CD4-positive, alpha-beta T cell (primary cell): ENCODE data around the gene LAPTM5. TPM values are rescaled to one million over a fixed set of nuclear protein-coding genes. Genes with fewer than 3 reads are reported as not detected.

Experiments used
- ATAC-seq: fragments of 200-7000 bp; cut with Tn5 transposase; one replicate; pipeline ENCODE4 v1.10.0; 2022; ENCODE audit warnings: mild to moderate bottlenecking; ENCODE audit not compliant: poor library complexity
- CTCF ChIA-PET: fragments of 350-600 bp; sonication (Branson Sonifier 250); formaldehyde crosslinking; loops from one replicate; lab custom pipeline; 2021; ENCODE audit warnings: antibody characterized with exemption, inconsistent platforms; lab: Charles Lee
- POLR2A ChIA-PET: fragments of 350-600 bp; sonication (Branson Sonifier 250); formaldehyde crosslinking; loops from one replicate; lab custom pipeline; 2021; ENCODE audit warnings: antibody characterized with exemption, inconsistent platforms; lab: Charles Lee
- DNase-seq, 14 experiments: peaks; one replicate each; pipeline ENCODE4 v3.0.0-alpha.2; 2013 to 2020; ENCODE audit warnings: mixed read lengths in 2 of 14
- H3K27ac ChIP-seq, 2 donors: one replicate each; pipeline versions ENCODE4 v1.5.1 to v1.7.0; 2013; ENCODE audit warnings: low read length in 2 of 2, low read depth in 1 of 2, mild to moderate bottlenecking in 1 of 2
- H3K27me3 ChIP-seq, 2 experiments: 1 replicate in 1 of 2; 2 replicates in 1 of 2; pipeline versions ENCODE4 v1.6.1 to v1.7.0; 2013; ENCODE audit warnings: low read length in 2 of 2, control low read depth in 1 of 2, mild to moderate bottlenecking in 1 of 2, moderate library complexity in 1 of 2; ENCODE audit not compliant: insufficient read depth in 2 of 2, control insufficient read depth in 1 of 2
- H3K36me3 ChIP-seq: one replicate; pipeline ENCODE4 v1.6.1; 2013; ENCODE audit warnings: low read length, control low read depth; ENCODE audit not compliant: insufficient read depth
- H3K4me1 ChIP-seq: one replicate; pipeline ENCODE4 v1.6.1; 2013; ENCODE audit warnings: low read length, control low read depth; ENCODE audit not compliant: insufficient read depth
- H3K4me3 ChIP-seq: one replicate; pipeline ENCODE4 v1.5.1; 2013; ENCODE audit warnings: mild to moderate bottlenecking, low read length, moderate library complexity
- H3K9me3 ChIP-seq, 2 experiments: 1 replicate in 1 of 2; 2 replicates in 1 of 2; pipeline versions ENCODE4 v1.6.1 to v1.7.0; 2013; ENCODE audit warnings: low read length in 2 of 2, mild to moderate bottlenecking in 2 of 2, control low read depth in 1 of 2, moderate library complexity in 1 of 2; ENCODE audit not compliant: control insufficient read depth in 1 of 2, insufficient read depth in 1 of 2
- H3K27ac Mint-ChIP-seq: one replicate; pipeline ENCODE4 v1.8.0; 2020; ENCODE audit warnings: mixed read lengths
- H3K27me3 Mint-ChIP-seq: one replicate; pipeline ENCODE4 v1.8.0; 2021; ENCODE audit warnings: mixed read lengths
- H3K36me3 Mint-ChIP-seq: one replicate; pipeline ENCODE4 v1.8.0; 2021; ENCODE audit warnings: low read depth, mixed read lengths
- H3K4me1 Mint-ChIP-seq: one replicate; pipeline ENCODE4 v1.8.0; 2021; ENCODE audit warnings: low read depth, mixed read lengths
- H3K4me3 Mint-ChIP-seq: one replicate; pipeline ENCODE4 v1.8.0; 2020; ENCODE audit warnings: mild to moderate bottlenecking, mixed read lengths
- H3K9me3 Mint-ChIP-seq: one replicate; pipeline ENCODE4 v1.8.0; 2020; ENCODE audit warnings: mixed read lengths
- CTCF ChIP-seq: fragments of 200-600 bp; IDR thresholded peaks from one replicate; pipeline ENCODE4 v1.8.0; 2022; ENCODE audit warnings: antibody characterized with exemption, mild to moderate bottlenecking
- intact Hi-C, 2 experiments: fragments of 100-400 bp; cut with DNase I in 1 of 2; cut with micrococcal nuclease in 1 of 2; formaldehyde crosslinking; loops; one replicate each; pipeline versions ENCODE4 v1.15.1 to v1.9.0; 2023 to 2025; cut with DNase I, micrococcal nuclease
- total RNA-seq, 174 experiments: library from RNA in 2 of 174; stranded (reverse) in 2 of 174; gene quantifications; one replicate each; pipeline ENCODE4 v1.2.3 and lab custom pipeline; 2021 to 2026

LAPTM5 gene
- total RNA-seq, 2 experiments from 2014 or later = 625 to 642 TPM

- H3K4me1 ChIP-seq = peaks cover 12% of the 10 kb centered on the region
- H3K27ac ChIP-seq = no peak overlapping the region
- H3K36me3 Mint-ChIP-seq = no peaks in the 10 kb centered on the region
- no peaks in the 10 kb centered on the region for H3K36me3 ChIP-seq
- no peak for ATAC-seq
- no peak overlapping the region for H3K27ac Mint-ChIP-seq
- peaks cover 10% of the 10 kb centered on the region for H3K4me1 Mint-ChIP-seq
- H3K9me3 ChIP-seq = peaks cover 0 to 6% of the 10 kb centered on the region in 2 experiments
- H3K4me3 Mint-ChIP-seq = no peak overlapping the region
- H3K27me3 Mint-ChIP-seq = no peaks in the 10 kb centered on the region
- POLR2A ChIA-PET = interaction anchor here (1.2 kb wide), 2 partner anchors 15 to 56 kb away, joined by 3 read pairs; no protein-coding TSS in a partner anchor
- CTCF ChIA-PET = no interaction called here
- TF ChIP-seq CTCF = no peak
- DNase-seq = no peak
- no peaks in the 10 kb centered on the region for H3K9me3 Mint-ChIP-seq
- H3K4me3 ChIP-seq = no peak overlapping the region
- intact Hi-C loops = no loop called here
- H3K27me3 ChIP-seq = no peaks in the 10 kb centered on the region
Measured at GRCh38 chr1:30774550-30775432, 17.2 kb upstream of the LAPTM5 start.

- Mint-ChIP-seq H3K4me1 (peaks cover under 1% of the 10 kb centered on the region), H3K27me3 (no peaks in the 10 kb centered on the region), H3K36me3 (no peaks in the 10 kb centered on the region), H3K4me3 (no peak overlapping the region), H3K27ac (no peak overlapping the region), H3K9me3 (no peaks in the 10 kb centered on the region)
- intact Hi-C loops = no loop called here
- Histone ChIP-seq H3K4me1 (peaks cover 3% of the 10 kb centered on the region), H3K27me3 (no peaks in the 10 kb centered on the region), H3K9me3 (peaks cover 0 to 6% of the 10 kb centered on the region in 2 experiments), H3K27ac (no peak overlapping the region), H3K4me3 (no peak overlapping the region), H3K36me3 (no peaks in the 10 kb centered on the region)
- no peak for DNase-seq
- ChIA-PET CTCF (no interaction called here), POLR2A (interaction anchor here (1.2 kb wide), 2 partner anchors 14 to 55 kb away, joined by 3 read pairs; no protein-coding TSS in a partner anchor)
- no peak for ATAC-seq
- TF ChIP-seq CTCF = no peak
Measured at GRCh38 chr1:30773722-30774358, 16.3 kb upstream of the LAPTM5 start.

GRCh38 chr1:30771005-30771404 is 13.4 kb upstream of the LAPTM5 start:
- H3K27me3 Mint-ChIP-seq = no peaks in the 10 kb centered on the region
- no peak for ATAC-seq
- H3K9me3 ChIP-seq = peaks cover 0 to 6% of the 10 kb centered on the region in 2 experiments
- no peaks in the 10 kb centered on the region for H3K9me3 Mint-ChIP-seq
- no peak overlapping the region for H3K4me3 ChIP-seq
- no peak overlapping the region for H3K27ac Mint-ChIP-seq
- H3K4me1 ChIP-seq = peaks cover 4% of the 10 kb centered on the region
- intact Hi-C loops = no loop called here
- no peaks in the 10 kb centered on the region for H3K36me3 Mint-ChIP-seq
- H3K4me1 Mint-ChIP-seq = peaks cover 17% of the 10 kb centered on the region
- ChIA-PET CTCF (no interaction called here), POLR2A (no interaction called here)
- H3K4me3 Mint-ChIP-seq = no peak overlapping the region
- H3K27ac ChIP-seq = no peak overlapping the region
- no peaks in the 10 kb centered on the region for H3K27me3 ChIP-seq
- no peak for TF ChIP-seq CTCF
- DNase-seq = no peak
- H3K36me3 ChIP-seq = no peaks in the 10 kb centered on the region
